SH-SY5Y (cell line): ENCODE results near the gene P2RY13.

Source experiments
- GATA2 ChIP-seq: IDR thresholded peaks from 2 replicates; pipeline ENCODE4 v1.6.1; 2011; ENCODE audit warnings: mild to moderate bottlenecking, low read depth, low read length
- GATA3 ChIP-seq: IDR thresholded peaks from 2 replicates; pipeline ENCODE4 v1.6.1; 2011; ENCODE audit warnings: low read depth, mild to moderate bottlenecking, low read length, moderate library complexity

GRCh38 chr3:151331696-151332095, 2.3 kb upstream of the P2RY13 start:
- TF ChIP-seq GATA2 (no peak), GATA3 (no peak)
